Endothelial cell of umbilical vein (primary cell): Measurements from ENCODE around the gene SRGAP3. TPM values are rescaled to one million over a fixed set of nuclear protein-coding genes. Genes with fewer than 3 reads are reported as not detected.

Experiments
- BruUV-seq: library from RNA; stranded (reverse); fragments of 400-500 nt; replicated peaks from 2 replicates; lab custom pipeline; 2021; lab: Mats Ljungman, UMichigan
- CTCF ChIA-PET: fragments of 300-600, 350-600 bp; sonication (Branson Sonifier 250); formaldehyde crosslinking; loops from one replicate; lab custom pipeline; 2021; ENCODE audit warnings: antibody characterized with exemption, inconsistent platforms; lab: Charles Lee
- POLR2A ChIA-PET: fragments of 300-600, 350-600 bp; sonication (Branson Sonifier 250); formaldehyde crosslinking; loops from one replicate; lab custom pipeline; 2021; ENCODE audit warnings: antibody characterized with exemption, inconsistent platforms; lab: Charles Lee
- DNase-seq: peaks from one replicate; pipeline ENCODE4 v3.0.0-alpha.2; 2011; ENCODE audit warnings: low read depth, low spot score
- FAIRE-seq: peaks from 2 replicates; lab custom pipeline; 2011; peaks lifted over from hg19 to GRCh38; lab: Jason Lieb, UNC
- H2AFZ ChIP-seq: 2 replicates; pipeline ENCODE4 v1.6.0; 2012; ENCODE audit warnings: low read depth, low read length, control low read depth, inconsistent platforms
- H3K27ac ChIP-seq: 2 replicates; pipeline ENCODE4 v1.5.1; 2011; ENCODE audit warnings: low read depth, mild to moderate bottlenecking, control low read depth, low read length, moderate library complexity; ENCODE audit not compliant: insufficient read depth
- H3K27me3 ChIP-seq, 2 experiments: 2 replicates each; pipeline versions ENCODE4 v1.6.0 to v1.6.1; 2011; ENCODE audit warnings: low read length in 2 of 2, mixed read lengths in 1 of 2; ENCODE audit not compliant: control insufficient read depth in 2 of 2, insufficient read depth in 2 of 2
- H3K36me3 ChIP-seq, 2 experiments: 2 replicates in 1 of 2; 3 replicates in 1 of 2; pipeline ENCODE4 v1.5.1; 2011; ENCODE audit warnings: low read length in 2 of 2, mild to moderate bottlenecking in 1 of 2, moderate library complexity in 1 of 2; ENCODE audit not compliant: control insufficient read depth in 2 of 2, insufficient read depth in 2 of 2; ENCODE audit errors: extremely low read depth in 1 of 2
- H3K4me1 ChIP-seq: 3 replicates; pipeline ENCODE4 v1.5.1; 2011; ENCODE audit warnings: mild to moderate bottlenecking, low read length; ENCODE audit not compliant: control insufficient read depth, insufficient read depth; ENCODE audit errors: extremely low read depth
- H3K4me2 ChIP-seq: 2 replicates; pipeline ENCODE4 v1.6.1; 2011; ENCODE audit warnings: low read length, control low read depth, mixed read lengths; ENCODE audit not compliant: insufficient read depth
- H3K4me3 ChIP-seq, 3 experiments: fragments of 200-600 bp in 1 of 3; sonication (generic), shearing (Covaris generic) in 1 of 3; replicated peaks in 1 of 3; 2 replicates each; pipeline ENCODE4 v1.5.1; 2011 to 2016; ENCODE audit warnings: control low read depth in 3 of 3, low read length in 3 of 3, mild to moderate bottlenecking in 2 of 3, inconsistent platforms in 1 of 3, low read depth in 1 of 3, moderate library complexity in 1 of 3; ENCODE audit not compliant: insufficient read depth in 1 of 3
- H3K79me2 ChIP-seq: 2 replicates; pipeline ENCODE4 v1.6.0; 2012; ENCODE audit warnings: low read length, inconsistent platforms; ENCODE audit not compliant: control insufficient read depth, insufficient read depth
- H3K9ac ChIP-seq: replicated peaks from 2 replicates; pipeline ENCODE3; 2011; ENCODE audit warnings: low read length, control low read depth; ENCODE audit not compliant: insufficient read depth; ENCODE audit errors: extremely low read depth
- H3K9me1 ChIP-seq: replicated peaks from 3 replicates; pipeline ENCODE4 v1.6.0; 2011; ENCODE audit warnings: mild to moderate bottlenecking, low read length; ENCODE audit not compliant: control insufficient read depth, insufficient read depth; ENCODE audit errors: extremely low read depth
- H3K9me3 ChIP-seq: replicated peaks from 2 replicates; pipeline ENCODE4 v1.5.1; 2012; ENCODE audit warnings: low read length, inconsistent platforms; ENCODE audit not compliant: control insufficient read depth, insufficient read depth
- H4K20me1 ChIP-seq: replicated peaks from 2 replicates; pipeline ENCODE3; 2011; ENCODE audit warnings: mild to moderate bottlenecking, low read length; ENCODE audit not compliant: control insufficient read depth, insufficient read depth; ENCODE audit errors: extremely low read depth
- EZH2 ChIP-seq: IDR thresholded peaks from 2 replicates; pipeline ENCODE4 v1.6.1; 2012; ENCODE audit warnings: borderline replicate concordance, low read depth, mild to moderate bottlenecking, moderate library complexity, low read length, inconsistent platforms; ENCODE audit not compliant: severe bottlenecking
- FOS ChIP-seq: IDR thresholded peaks from 2 replicates; pipeline ENCODE4 v1.6.1; 2011; ENCODE audit warnings: mild to moderate bottlenecking, low read length, moderate library complexity, borderline replicate concordance; ENCODE audit not compliant: insufficient read depth
- GATA2 ChIP-seq: IDR thresholded peaks from 2 replicates; pipeline ENCODE4 v1.7.0; 2011; ENCODE audit warnings: low read depth, mild to moderate bottlenecking, moderate library complexity, mixed read lengths, low read length; ENCODE audit not compliant: insufficient read length, insufficient read depth
- JUN ChIP-seq: IDR thresholded peaks from 2 replicates; pipeline ENCODE4 v1.6.1; 2011; ENCODE audit warnings: borderline replicate concordance, low read depth; ENCODE audit not compliant: insufficient read length, insufficient read depth
- MYC ChIP-seq: IDR thresholded peaks from one replicate; pipeline ENCODE4 v1.6.1; 2011; ENCODE audit warnings: mild to moderate bottlenecking, low read depth, low read length
- POLR2A ChIP-seq: IDR thresholded peaks from 2 replicates; pipeline ENCODE4 v1.6.1; 2012; ENCODE audit warnings: low read depth, mild to moderate bottlenecking, control low read depth, low read length
- POLR2AphosphoS5 ChIP-seq: IDR thresholded peaks from 2 replicates; pipeline ENCODE4 v1.6.1; 2012; ENCODE audit warnings: low read depth, mild to moderate bottlenecking, control low read depth, low read length, moderate library complexity; ENCODE audit not compliant: insufficient read depth
- dilution Hi-C: fragments of 300-500 bp; cut with MboI; formaldehyde crosslinking; loops from one replicate; pipeline ENCODE4 v1.15.0; 2019; ENCODE audit warnings: low sequenced_read_pairs; ENCODE audit not compliant: extremely low pct_ligation_motif_present
- intact Hi-C: fragments of 100-400 bp; cut with micrococcal nuclease; formaldehyde crosslinking; loops from one replicate; pipeline ENCODE4 v1.10.0; 2022
- polyA plus RNA-seq, 4 experiments: library from polyadenylated mRNA; depleted of rRNA in 3 of 4; stranded (reverse) in 3 of 4; unstranded in 1 of 4; fragments of >200 nt; gene quantifications; 2 replicates each; pipeline versions ENCODE4 v1.2.1 to v1.2.3, GENCODE V29; 2011 to 2012; ENCODE audit warnings: missing spikeins in 1 of 4
- total RNA-seq: library from RNA; stranded (reverse); gene quantifications from 2 replicates; pipeline ENCODE4 v1.2.3, GENCODE V29; 2021
- TF ChIP-seq, protein P1 (sequence below), 2 donors: IDR thresholded peaks; 1 replicate in 1 of 2; 2 replicates in 1 of 2; pipeline ENCODE4 v1.5.1; 2011; ENCODE audit warnings: low read length in 2 of 2, mild to moderate bottlenecking in 2 of 2, moderate library complexity in 2 of 2, control low read depth in 1 of 2, inconsistent platforms in 1 of 2, low read depth in 1 of 2; ENCODE audit not compliant: insufficient read depth in 1 of 2; ENCODE audit errors: extremely low read depth in 1 of 2
- TF ChIP-seq, protein P2 (sequence below): IDR thresholded peaks from 2 replicates; pipeline ENCODE4 v1.6.1; 2011; ENCODE audit not compliant: insufficient read depth, insufficient read length

Gene SRGAP3
- total and polyA plus RNA-seq, 2 donors (not counting 3 experiments of a cell fraction or from before 2014, with no cell fraction given), result 0.06 TPM; not detected in 1

DNA sequence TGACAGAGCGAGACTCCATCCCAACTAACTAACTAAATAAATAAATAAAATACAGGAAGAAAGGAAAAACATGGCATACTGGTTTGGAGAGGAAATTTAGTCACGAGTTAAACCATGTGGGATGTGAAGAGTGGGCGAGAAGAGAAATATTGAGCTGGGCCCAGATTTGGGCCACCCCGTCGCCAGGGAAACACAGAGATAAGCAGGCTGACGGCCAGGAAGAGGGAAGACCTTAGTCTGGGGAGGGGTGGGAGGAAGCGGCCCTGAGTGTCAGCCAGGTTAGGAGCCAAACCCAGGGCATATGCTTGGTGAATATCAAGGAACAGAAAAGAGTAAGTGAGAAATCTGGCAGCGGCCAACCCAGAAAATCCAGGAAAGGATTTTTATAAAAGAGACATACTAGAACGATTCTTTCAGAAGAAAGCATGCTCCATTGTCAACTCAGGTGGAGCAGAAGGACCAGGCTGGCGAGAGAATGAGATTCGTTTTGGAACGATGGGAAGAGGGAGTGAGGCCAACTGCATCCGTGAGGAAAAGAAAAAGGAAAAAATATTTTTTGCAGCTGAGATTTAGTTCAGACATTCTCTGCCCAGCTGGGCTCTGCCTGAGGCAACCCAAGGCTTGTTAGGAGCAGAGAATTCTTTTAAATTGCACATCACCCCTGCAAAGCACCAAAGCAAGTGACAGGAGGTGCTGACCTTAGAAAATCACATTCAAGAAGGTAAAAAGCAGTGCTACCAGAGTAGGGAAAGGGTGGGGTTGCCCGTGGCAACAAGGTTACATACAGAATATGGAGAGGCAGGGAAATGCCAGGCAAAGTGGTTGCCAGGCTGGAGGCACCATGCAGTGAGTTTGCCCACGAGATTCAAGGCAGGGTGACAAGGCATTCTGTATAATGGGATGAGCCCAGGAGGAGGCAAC, 226.9 kb downstream of the SRGAP3 start:
- TF ChIP-seq JUN (no peak), GATA2 (no peak), POLR2AphosphoS5 (no peak), MYC (no peak), EZH2 (no peak), FOS (no peak), POLR2A (no peak)
- TF ChIP-seq, protein P1, sequence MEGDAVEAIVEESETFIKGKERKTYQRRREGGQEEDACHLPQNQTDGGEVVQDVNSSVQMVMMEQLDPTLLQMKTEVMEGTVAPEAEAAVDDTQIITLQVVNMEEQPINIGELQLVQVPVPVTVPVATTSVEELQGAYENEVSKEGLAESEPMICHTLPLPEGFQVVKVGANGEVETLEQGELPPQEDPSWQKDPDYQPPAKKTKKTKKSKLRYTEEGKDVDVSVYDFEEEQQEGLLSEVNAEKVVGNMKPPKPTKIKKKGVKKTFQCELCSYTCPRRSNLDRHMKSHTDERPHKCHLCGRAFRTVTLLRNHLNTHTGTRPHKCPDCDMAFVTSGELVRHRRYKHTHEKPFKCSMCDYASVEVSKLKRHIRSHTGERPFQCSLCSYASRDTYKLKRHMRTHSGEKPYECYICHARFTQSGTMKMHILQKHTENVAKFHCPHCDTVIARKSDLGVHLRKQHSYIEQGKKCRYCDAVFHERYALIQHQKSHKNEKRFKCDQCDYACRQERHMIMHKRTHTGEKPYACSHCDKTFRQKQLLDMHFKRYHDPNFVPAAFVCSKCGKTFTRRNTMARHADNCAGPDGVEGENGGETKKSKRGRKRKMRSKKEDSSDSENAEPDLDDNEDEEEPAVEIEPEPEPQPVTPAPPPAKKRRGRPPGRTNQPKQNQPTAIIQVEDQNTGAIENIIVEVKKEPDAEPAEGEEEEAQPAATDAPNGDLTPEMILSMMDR (IDR thresholded peaks at IDR 0.05; ENCODE audit: extremely low read depth in 1 of 2, insufficient read depth in 1 of 2, low read depth in 1 of 2, low read length in 2 of 2), result no peak
- TF ChIP-seq, protein P2, sequence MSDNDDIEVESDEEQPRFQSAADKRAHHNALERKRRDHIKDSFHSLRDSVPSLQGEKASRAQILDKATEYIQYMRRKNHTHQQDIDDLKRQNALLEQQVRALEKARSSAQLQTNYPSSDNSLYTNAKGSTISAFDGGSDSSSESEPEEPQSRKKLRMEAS, result no peak
- Histone ChIP-seq H3K9ac (no peak overlapping the region), H3K4me2 (no peak overlapping the region), H4K20me1 (no peaks in the 10 kb centered on the region), H3K79me2 (no peaks in the 10 kb centered on the region), H3K27me3 (no peaks in the 10 kb centered on the region), H2AFZ (no peak overlapping the region), H3K4me1 (no peaks in the 10 kb centered on the region), H3K4me3 (no peak overlapping the region), H3K27ac (no peak overlapping the region), H3K9me1 (no peaks in the 10 kb centered on the region), H3K9me3 (no peaks in the 10 kb centered on the region), H3K36me3 (no peaks in the 10 kb centered on the region)
- dilution Hi-C loops, result no loop called here
- no peak for FAIRE-seq
- intact Hi-C loops, result no loop called here
- no peak for DNase-seq
- CTCF ChIA-PET, result interaction anchor here (1.0 kb wide), 1 partner anchor 253 kb away, joined by 3 read pairs; the partner anchor contains the start of gene OXTR
- POLR2A ChIA-PET, result no interaction called here
- BruUV-seq, result no TSS peak
